Activated B cell treated with CpG ODN at 0.5 μM for 24 hours (primary cell): ENCODE results near the gene SACS. TPM values are rescaled to one million over a fixed set of nuclear protein-coding genes. Genes with fewer than 3 reads are reported as not detected.

Experiments
- ATAC-seq: fragments of 200-7000 bp; cut with Tn5 transposase; one replicate; pipeline ENCODE4 v1.10.0; 2021; ENCODE audit warnings: low read depth, mild to moderate bottlenecking, moderate library complexity
- CTCF ChIA-PET: fragments of 350-600 bp; sonication (Branson Sonifier 250); formaldehyde crosslinking; loops from one replicate; lab custom pipeline; 2021; ENCODE audit warnings: antibody characterized with exemption; lab: Charles Lee
- POLR2A ChIA-PET: fragments of 350-600 bp; sonication (Branson Sonifier 250); formaldehyde crosslinking; loops from one replicate; lab custom pipeline; 2021; ENCODE audit warnings: antibody characterized with exemption; lab: Charles Lee
- DNase-seq: peaks from one replicate; pipeline ENCODE4 v3.0.0; 2022
- H3K27ac Mint-ChIP-seq: one replicate; pipeline ENCODE4 v1.8.0; 2020; ENCODE audit warnings: mixed read lengths
- H3K27me3 Mint-ChIP-seq: one replicate; pipeline ENCODE4 v1.8.0; 2021; ENCODE audit warnings: mixed read lengths
- H3K36me3 Mint-ChIP-seq: one replicate; pipeline ENCODE4 v1.8.0; 2021; ENCODE audit warnings: low read depth, mixed read lengths
- H3K4me1 Mint-ChIP-seq: one replicate; pipeline ENCODE4 v1.8.0; 2021; ENCODE audit warnings: mixed read lengths
- H3K4me3 Mint-ChIP-seq: one replicate; pipeline ENCODE4 v1.8.0; 2020; ENCODE audit warnings: mild to moderate bottlenecking, mixed read lengths
- H3K9me3 Mint-ChIP-seq: one replicate; pipeline ENCODE4 v1.8.0; 2020; ENCODE audit warnings: mixed read lengths
- CTCF ChIP-seq: fragments of 200-600 bp; IDR thresholded peaks from one replicate; pipeline ENCODE4 v1.8.0; 2022; ENCODE audit warnings: antibody characterized with exemption, mild to moderate bottlenecking
- intact Hi-C: fragments of 100-400 bp; cut with micrococcal nuclease; formaldehyde crosslinking; loops from one replicate; pipeline ENCODE4 v1.15.1; 2024
- total RNA-seq: library from RNA; stranded (reverse); gene quantifications from 2 replicates; pipeline ENCODE4 v1.2.3, GENCODE V29; 2022

Gene SACS
- total RNA-seq, 1 donor from 2014 or later: 29.3 TPM

GRCh38 chr13:23461544-23461943, 28.0 kb upstream of the SACS start:
- Mint-ChIP-seq H3K4me3 (no peak overlapping the region), H3K9me3 (no peaks in the 10 kb centered on the region), H3K27me3 (peaks cover 11% of the 10 kb centered on the region), H3K36me3 (no peaks in the 10 kb centered on the region), H3K4me1 (peaks cover 21% of the 10 kb centered on the region), H3K27ac (no peak overlapping the region)
- no peak for TF ChIP-seq CTCF
- intact Hi-C loops: loop anchor here (10.0 kb wide), 2 partner anchors 233 to 593 kb away; no protein-coding TSS in a partner anchor
- ATAC-seq: no peak
- ChIA-PET CTCF (no interaction called here), POLR2A (no interaction called here)
- no peak for DNase-seq

GRCh38 chr13:23460921-23461320, 27.4 kb upstream of the SACS start:
- POLR2A ChIA-PET: no interaction called here
- intact Hi-C loops: loop anchor here (10.0 kb wide), 2 partner anchors 234 to 594 kb away; no protein-coding TSS in a partner anchor

GRCh38 chr13:23460309-23460708, 26.8 kb upstream of the SACS start:
- H3K9me3 Mint-ChIP-seq: no peaks in the 10 kb centered on the region
- ChIA-PET POLR2A (no interaction called here), CTCF (no interaction called here)
- no peak for TF ChIP-seq CTCF
- H3K4me3 Mint-ChIP-seq: no peak overlapping the region
- H3K36me3 Mint-ChIP-seq: no peaks in the 10 kb centered on the region
- intact Hi-C loops: loop anchor here (10.0 kb wide), 2 partner anchors 234 to 594 kb away; no protein-coding TSS in a partner anchor
- DNase-seq (no peak), ATAC-seq (peak; percentile 58)
- H3K4me1 Mint-ChIP-seq: peaks cover 19% of the 10 kb centered on the region
- no peak overlapping the region for H3K27ac Mint-ChIP-seq
- peaks cover 17% of the 10 kb centered on the region for H3K27me3 Mint-ChIP-seq

More at GRCh38 chr13:23460921-23461320, 27.4 kb upstream of the SACS start:
- H3K27me3 Mint-ChIP-seq: peaks cover 16% of the 10 kb centered on the region
- no peak overlapping the region for H3K4me3 Mint-ChIP-seq
- no peak for TF ChIP-seq CTCF
- no peak overlapping the region for H3K27ac Mint-ChIP-seq
- ATAC-seq: no peak
- DNase-seq: no peak
- CTCF ChIA-PET: no interaction called here
- peaks cover 19% of the 10 kb centered on the region for H3K4me1 Mint-ChIP-seq
- no peaks in the 10 kb centered on the region for H3K9me3 Mint-ChIP-seq
- H3K36me3 Mint-ChIP-seq: no peaks in the 10 kb centered on the region

GRCh38 chr13:23458989-23459388, 25.5 kb upstream of the SACS start:
- intact Hi-C loops: no loop called here
- CTCF ChIA-PET: no interaction called here
- no peak for ATAC-seq

More at GRCh38 chr13:23458989-23459388, 25.5 kb upstream of the SACS start:
- Mint-ChIP-seq H3K27me3 (peaks cover 21% of the 10 kb centered on the region), H3K27ac (no peak overlapping the region), H3K4me1 (peaks cover 19% of the 10 kb centered on the region), H3K4me3 (no peak overlapping the region), H3K36me3 (no peaks in the 10 kb centered on the region), H3K9me3 (no peaks in the 10 kb centered on the region)
- no peak for DNase-seq
- POLR2A ChIA-PET: no interaction called here
- TF ChIP-seq CTCF: no peak
